HG02973 (cell line): ENCODE measurements around the gene TNFRSF8.

ENCODE experiments used
- ATAC-seq: cut with Tn5 transposase; IDR thresholded peaks from one replicate; pipeline ENCODE4 v1.9.1; 2021; ENCODE audit warnings: moderate library complexity; ENCODE audit not compliant: unreplicated experiment

TNFRSF8 gene

GRCh38 chr1:12185918-12186678 lies 123.0 kb downstream of the TNFRSF8 start:
- ATAC-seq = no peak

GRCh38 chr1:12186679-12186985 lies 123.5 kb downstream of the TNFRSF8 start:
- no peak for ATAC-seq

- ATAC-seq = no peak
Measured at GRCh38 chr1:12188115-12188514, 125.0 kb downstream of the TNFRSF8 start.

- no peak for ATAC-seq
Measured at GRCh38 chr1:12188657-12189327, 125.7 kb downstream of the TNFRSF8 start.

GRCh38 chr1:12189328-12189682 lies 126.2 kb downstream of the TNFRSF8 start:
- ATAC-seq = no peak

- ATAC-seq = no peak
Measured at GRCh38 chr1:12191242-12192032, 128.3 kb downstream of the TNFRSF8 start.
